Caco-2 (cell line): ENCODE results near the gene TAF3. TPM values are rescaled to one million over a fixed set of nuclear protein-coding genes. Genes with fewer than 3 reads are reported as not detected.

Experiments
- BruUV-seq: library from RNA; stranded (reverse); fragments of 400-500 nt; replicated peaks from 2 replicates; lab custom pipeline; 2021; lab: Mats Ljungman, UMichigan
- CTCF ChIA-PET: fragments of 300-600 bp; sonication (Branson Sonifier 250); formaldehyde crosslinking; loops from one replicate; lab custom pipeline; 2022; ENCODE audit warnings: antibody characterized with exemption; lab: Charles Lee
- POLR2A ChIA-PET: fragments of 300-600 bp; sonication (Branson Sonifier 250); formaldehyde crosslinking; loops from one replicate; lab custom pipeline; 2022; ENCODE audit warnings: antibody characterized with exemption; lab: Charles Lee
- DNase-seq, 2 experiments: peaks; one replicate each; pipeline versions ENCODE4 v3.0.0 to v3.0.0-alpha.2; 2020 to 2022
- H3K27me3 ChIP-seq: replicated peaks from 2 replicates; pipeline ENCODE4 v1.6.0; 2011; ENCODE audit warnings: low read length; ENCODE audit not compliant: control insufficient read depth, insufficient read depth
- H3K36me3 ChIP-seq: 2 replicates; pipeline ENCODE4 v1.5.1; 2011; ENCODE audit warnings: low read length; ENCODE audit not compliant: control insufficient read depth, insufficient read depth
- H3K4me1 ChIP-seq: fragments of 250-450 bp; sonication (Bioruptor Pico); 2 replicates; pipeline ENCODE4 v1.5.1; 2020; ENCODE audit warnings: mild to moderate bottlenecking
- H3K4me3 ChIP-seq: 2 replicates; pipeline ENCODE4 v1.5.1; 2011; ENCODE audit warnings: low read depth, mild to moderate bottlenecking, control low read depth, low read length
- H3K9me3 ChIP-seq: fragments of 250-450 bp; sonication (Bioruptor Pico); 2 replicates; pipeline ENCODE4 v1.5.1; 2020; ENCODE audit warnings: mild to moderate bottlenecking, moderate library complexity
- H3K27ac Mint-ChIP-seq: one replicate; pipeline ENCODE4 v1.8.0; 2022; ENCODE audit warnings: mixed read lengths; ENCODE audit not compliant: unreplicated experiment
- H3K27me3 Mint-ChIP-seq: one replicate; pipeline ENCODE4 v1.8.0; 2022; ENCODE audit warnings: mixed read lengths; ENCODE audit not compliant: insufficient read depth, unreplicated experiment
- H3K36me3 Mint-ChIP-seq: one replicate; pipeline ENCODE4 v1.8.0; 2022; ENCODE audit warnings: mild to moderate bottlenecking, mixed read lengths; ENCODE audit not compliant: insufficient read depth, unreplicated experiment
- H3K4me1 Mint-ChIP-seq: one replicate; pipeline ENCODE4 v1.8.0; 2022; ENCODE audit warnings: low read depth, mixed read lengths; ENCODE audit not compliant: unreplicated experiment
- H3K4me3 Mint-ChIP-seq: one replicate; pipeline ENCODE4 v1.8.0; 2022; ENCODE audit warnings: mild to moderate bottlenecking, moderate library complexity, mixed read lengths; ENCODE audit not compliant: unreplicated experiment
- H3K9me3 Mint-ChIP-seq: one replicate; pipeline ENCODE4 v1.8.0; 2022; ENCODE audit warnings: mixed read lengths; ENCODE audit not compliant: unreplicated experiment
- intact Hi-C: fragments of 100-400 bp; cut with micrococcal nuclease; formaldehyde crosslinking; loops from one replicate; pipeline ENCODE4 v1.10.0; 2022; ENCODE audit not compliant: unreplicated experiment
- total RNA-seq: library from RNA; stranded (reverse); gene quantifications from 2 replicates; pipeline ENCODE4 v1.2.3, GENCODE V29; 2022
- TF ChIP-seq, protein P1 (sequence below), 2 experiments: fragments of 200-600 bp in 1 of 2; IDR thresholded peaks; 1 replicate in 1 of 2; 2 replicates in 1 of 2; pipeline versions ENCODE4 v1.5.1 to v1.8.0; 2011 to 2022; ENCODE audit warnings: antibody characterized with exemption in 1 of 2, control low read depth in 1 of 2, inconsistent platforms in 1 of 2, low read depth in 1 of 2, low read length in 1 of 2, mild to moderate bottlenecking in 1 of 2, moderate library complexity in 1 of 2; ENCODE audit not compliant: insufficient read depth in 1 of 2, severe bottlenecking in 1 of 2, unreplicated experiment in 1 of 2

TAF3 gene
- total RNA-seq, 1 experiment from 2014 or later, result 30.6 TPM

DNA sequence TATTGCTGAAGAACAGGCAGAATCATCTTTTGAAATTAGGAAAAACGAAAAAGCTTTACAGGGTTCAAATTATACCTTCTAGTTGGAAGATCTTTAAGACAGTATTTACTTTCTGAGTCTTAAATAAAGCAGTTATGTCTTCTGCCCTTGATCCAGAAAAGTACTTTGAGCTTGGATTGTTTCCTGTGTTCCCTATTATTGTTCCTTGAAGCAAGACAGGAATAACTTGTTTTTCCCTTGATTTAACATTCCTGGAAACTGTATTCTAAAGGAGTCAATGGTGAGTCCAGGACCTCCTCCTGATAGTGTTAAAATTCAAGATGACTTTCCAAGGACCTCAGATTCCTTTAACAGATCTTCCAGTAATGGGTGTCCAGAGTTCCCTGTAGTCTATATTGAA is 161.9 kb downstream of the TAF3 start:
- H3K27ac Mint-ChIP-seq, result peak overlapping the region; percentile 16
- intact Hi-C loops, result no loop called here
- CTCF ChIA-PET, result no interaction called here
- Histone ChIP-seq H3K36me3 (no peaks in the 10 kb centered on the region), H3K4me3 (no peak overlapping the region), H3K27me3 (no peaks in the 10 kb centered on the region), H3K4me1 (peaks cover 8% of the 10 kb centered on the region), H3K9me3 (no peaks in the 10 kb centered on the region)
- H3K9me3 Mint-ChIP-seq, result no peaks in the 10 kb centered on the region
- H3K36me3 Mint-ChIP-seq, result peaks cover 13% of the 10 kb centered on the region
- TF ChIP-seq, protein P1, sequence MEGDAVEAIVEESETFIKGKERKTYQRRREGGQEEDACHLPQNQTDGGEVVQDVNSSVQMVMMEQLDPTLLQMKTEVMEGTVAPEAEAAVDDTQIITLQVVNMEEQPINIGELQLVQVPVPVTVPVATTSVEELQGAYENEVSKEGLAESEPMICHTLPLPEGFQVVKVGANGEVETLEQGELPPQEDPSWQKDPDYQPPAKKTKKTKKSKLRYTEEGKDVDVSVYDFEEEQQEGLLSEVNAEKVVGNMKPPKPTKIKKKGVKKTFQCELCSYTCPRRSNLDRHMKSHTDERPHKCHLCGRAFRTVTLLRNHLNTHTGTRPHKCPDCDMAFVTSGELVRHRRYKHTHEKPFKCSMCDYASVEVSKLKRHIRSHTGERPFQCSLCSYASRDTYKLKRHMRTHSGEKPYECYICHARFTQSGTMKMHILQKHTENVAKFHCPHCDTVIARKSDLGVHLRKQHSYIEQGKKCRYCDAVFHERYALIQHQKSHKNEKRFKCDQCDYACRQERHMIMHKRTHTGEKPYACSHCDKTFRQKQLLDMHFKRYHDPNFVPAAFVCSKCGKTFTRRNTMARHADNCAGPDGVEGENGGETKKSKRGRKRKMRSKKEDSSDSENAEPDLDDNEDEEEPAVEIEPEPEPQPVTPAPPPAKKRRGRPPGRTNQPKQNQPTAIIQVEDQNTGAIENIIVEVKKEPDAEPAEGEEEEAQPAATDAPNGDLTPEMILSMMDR (IDR thresholded peaks at IDR 0.05; ENCODE audit: insufficient read depth in 1 of 2, low read depth in 1 of 2, low read length in 1 of 2, severe bottlenecking in 1 of 2, unreplicated experiment in 1 of 2), result no peak
- POLR2A ChIA-PET, result no interaction called here
- no peak for DNase-seq
- H3K4me3 Mint-ChIP-seq, result no peak overlapping the region
- no peaks in the 10 kb centered on the region for H3K27me3 Mint-ChIP-seq
- BruUV-seq, result no TSS peak
- H3K4me1 Mint-ChIP-seq, result peaks cover 9% of the 10 kb centered on the region

DNA sequence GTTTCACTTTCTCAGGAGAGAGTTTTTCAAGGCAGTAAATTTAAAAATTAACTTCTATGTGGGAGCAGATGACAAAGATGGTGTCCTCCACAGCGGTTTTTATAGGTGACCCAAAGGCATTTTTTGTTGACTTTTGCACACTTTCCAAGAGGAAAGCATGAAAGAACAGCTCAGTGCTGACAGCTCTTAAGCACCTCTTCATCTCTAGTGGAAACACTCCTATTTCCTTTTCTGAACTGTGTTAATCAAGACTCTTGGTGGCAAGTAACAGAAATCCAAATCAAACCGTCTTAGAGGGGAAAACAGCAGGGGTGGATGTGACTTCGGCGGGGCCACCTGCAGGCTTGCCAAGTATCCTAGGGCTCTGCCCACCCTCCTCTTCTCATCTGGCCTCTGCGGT is 164.4 kb downstream of the TAF3 start:
- POLR2A ChIA-PET, result no interaction called here
- H3K4me1 Mint-ChIP-seq, result peaks cover 9% of the 10 kb centered on the region
- no TSS peak for BruUV-seq

DNA sequence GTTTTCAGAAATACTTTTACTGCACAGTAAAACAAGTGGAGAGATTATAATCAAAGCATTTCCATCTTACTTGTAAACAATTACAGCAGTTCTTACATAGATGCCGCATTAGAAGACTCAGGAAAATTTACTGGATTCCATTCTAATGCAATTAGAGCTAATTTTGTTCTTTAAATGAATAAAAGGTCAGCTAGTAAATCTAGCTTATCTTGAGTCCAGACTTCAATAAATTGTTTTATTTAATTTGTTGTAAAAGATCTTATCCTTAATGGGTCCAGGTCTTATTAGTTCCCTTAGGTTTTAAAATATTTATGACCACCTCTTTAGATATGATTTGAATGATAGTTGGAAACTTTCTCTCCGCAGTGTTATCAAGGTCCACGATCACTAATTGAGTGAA is 166.0 kb downstream of the TAF3 start:
- peaks cover 8% of the 10 kb centered on the region for H3K4me1 ChIP-seq
- no TSS peak for BruUV-seq
- no peaks in the 10 kb centered on the region for H3K9me3 ChIP-seq
- Mint-ChIP-seq H3K4me1 (peaks cover 9% of the 10 kb centered on the region), H3K36me3 (peaks cover 20% of the 10 kb centered on the region), H3K27ac (no peak overlapping the region), H3K9me3 (no peaks in the 10 kb centered on the region), H3K4me3 (no peak overlapping the region), H3K27me3 (no peaks in the 10 kb centered on the region)
- no peak for DNase-seq
- no peaks in the 10 kb centered on the region for H3K27me3 ChIP-seq
- POLR2A ChIA-PET, result no interaction called here
- CTCF ChIA-PET, result no interaction called here
- TF ChIP-seq, protein P1 (IDR thresholded peaks at IDR 0.05; ENCODE audit: insufficient read depth in 1 of 2, low read depth in 1 of 2, low read length in 1 of 2, severe bottlenecking in 1 of 2, unreplicated experiment in 1 of 2), result no peak
- no peaks in the 10 kb centered on the region for H3K36me3 ChIP-seq
- intact Hi-C loops, result no loop called here
- H3K4me3 ChIP-seq, result no peak overlapping the region

More for the DNA sequence above, 164.4 kb downstream of the TAF3 start:
- Mint-ChIP-seq H3K36me3 (peaks cover 9% of the 10 kb centered on the region), H3K9me3 (no peaks in the 10 kb centered on the region), H3K4me3 (no peak overlapping the region), H3K27me3 (no peaks in the 10 kb centered on the region), H3K27ac (no peak overlapping the region)
- Histone ChIP-seq H3K4me3 (no peak overlapping the region), H3K9me3 (no peaks in the 10 kb centered on the region), H3K36me3 (no peaks in the 10 kb centered on the region), H3K4me1 (peaks cover 8% of the 10 kb centered on the region), H3K27me3 (no peaks in the 10 kb centered on the region)
- CTCF ChIA-PET, result no interaction called here
- TF ChIP-seq, protein P1 (IDR thresholded peaks at IDR 0.05; ENCODE audit: insufficient read depth in 1 of 2, low read depth in 1 of 2, low read length in 1 of 2, severe bottlenecking in 1 of 2, unreplicated experiment in 1 of 2), result no peak
- DNase-seq, result no peak
- intact Hi-C loops, result no loop called here
